GM21447 (cell line): ENCODE results near the gene PRKN.

Experiments used
- ATAC-seq: cut with Tn5 transposase; IDR thresholded peaks from one replicate; pipeline ENCODE4 v1.9.1; 2021; ENCODE audit not compliant: unreplicated experiment

The PRKN gene

DNA sequence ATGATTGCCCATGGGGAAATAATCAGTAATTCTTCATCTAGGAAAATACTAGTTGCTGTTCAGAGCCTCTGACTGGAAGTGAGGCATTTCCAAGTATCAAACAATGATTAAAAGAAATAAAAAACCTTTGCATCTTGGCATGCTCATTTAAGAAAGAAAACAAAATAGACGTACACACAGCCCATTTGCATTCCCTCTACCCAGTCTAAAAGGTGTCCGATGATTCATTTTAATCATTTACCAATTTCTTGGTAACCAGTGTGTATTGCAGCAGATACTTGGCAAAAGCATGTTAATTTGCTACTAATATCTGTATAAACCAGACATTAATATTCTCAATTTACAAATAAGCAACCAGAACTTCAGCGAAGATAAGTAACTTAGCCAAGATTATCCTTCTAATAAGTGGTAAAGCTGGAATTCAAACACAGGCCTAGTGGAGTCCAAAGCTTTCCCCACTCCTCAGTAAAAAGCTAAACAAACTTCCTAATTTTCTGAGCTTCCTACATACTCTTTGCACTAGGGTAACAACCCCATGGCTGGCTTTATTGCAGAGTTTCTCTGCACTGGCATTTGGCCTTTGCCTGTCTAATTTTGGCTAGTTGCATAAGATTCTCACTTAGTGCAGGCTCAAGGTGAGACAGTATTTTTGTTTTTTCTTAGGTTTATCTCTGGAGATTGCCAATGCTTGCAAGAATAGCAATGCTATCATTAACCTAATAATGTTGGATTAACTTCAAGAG is 338.1 kb downstream of the PRKN start:
- ATAC-seq = no peak

DNA sequence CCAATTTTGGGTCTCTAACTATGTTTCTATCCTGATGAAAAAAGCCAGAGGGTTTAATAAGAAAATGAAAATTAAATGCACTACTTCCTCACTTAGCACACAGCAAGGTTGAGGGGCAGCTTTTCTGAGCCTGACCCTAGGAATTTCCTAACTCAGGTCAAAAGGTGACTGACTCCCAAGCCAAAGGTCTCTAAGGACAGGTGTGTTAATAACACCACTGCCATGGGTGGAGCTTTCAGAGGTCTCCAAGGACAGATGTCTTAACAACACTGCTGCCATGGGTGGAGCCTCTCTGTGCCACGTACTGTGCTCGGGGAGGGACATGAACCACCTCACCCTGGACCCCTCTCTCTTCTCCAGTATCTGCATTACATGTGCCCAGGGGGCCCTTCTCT is 339.2 kb downstream of the PRKN start:
- ATAC-seq = no peak

DNA sequence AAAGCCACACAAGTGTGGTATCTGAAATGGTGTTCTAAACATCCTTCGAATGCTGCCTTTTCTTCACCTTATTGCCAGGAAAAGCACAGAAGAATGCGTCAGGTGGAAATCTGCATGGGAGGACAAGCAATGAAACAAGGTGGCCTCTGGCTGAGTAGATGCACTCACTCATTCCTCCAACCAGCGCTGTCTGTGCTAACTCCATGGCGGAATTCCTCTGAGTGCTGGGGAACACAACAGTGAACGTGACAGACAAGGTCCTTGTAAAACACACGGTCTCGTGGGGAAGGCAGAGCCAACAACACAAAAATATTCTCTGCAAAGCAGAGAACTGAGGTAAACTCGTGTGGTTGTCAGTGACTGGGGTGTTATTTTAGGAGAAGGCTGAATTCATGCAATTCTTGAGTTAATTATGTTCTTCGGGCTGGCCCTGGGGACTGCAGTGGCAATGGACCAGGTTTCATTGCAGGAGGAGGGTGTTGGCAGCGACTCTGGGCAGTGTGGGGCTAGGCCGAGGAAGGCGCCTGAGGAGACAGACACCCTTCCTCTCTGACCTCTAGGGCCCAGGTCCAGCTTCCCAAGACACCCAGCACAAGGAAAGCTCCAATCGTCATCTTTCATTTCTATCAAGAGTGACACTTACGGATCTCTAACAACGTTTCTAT is 339.7 kb downstream of the PRKN start:
- no peak for ATAC-seq

- no peak for ATAC-seq
Observed at GRCh38 chr6:162385980-162386379, 341.6 kb downstream of the PRKN start.

- ATAC-seq = no peak
Observed at GRCh38 chr6:162379757-162380409, 347.7 kb downstream of the PRKN start.

- no peak for ATAC-seq
Observed at GRCh38 chr6:162377735-162378134, 349.8 kb downstream of the PRKN start.

GRCh38 chr6:162373868-162374267 is 353.7 kb downstream of the PRKN start:
- no peak for ATAC-seq

DNA sequence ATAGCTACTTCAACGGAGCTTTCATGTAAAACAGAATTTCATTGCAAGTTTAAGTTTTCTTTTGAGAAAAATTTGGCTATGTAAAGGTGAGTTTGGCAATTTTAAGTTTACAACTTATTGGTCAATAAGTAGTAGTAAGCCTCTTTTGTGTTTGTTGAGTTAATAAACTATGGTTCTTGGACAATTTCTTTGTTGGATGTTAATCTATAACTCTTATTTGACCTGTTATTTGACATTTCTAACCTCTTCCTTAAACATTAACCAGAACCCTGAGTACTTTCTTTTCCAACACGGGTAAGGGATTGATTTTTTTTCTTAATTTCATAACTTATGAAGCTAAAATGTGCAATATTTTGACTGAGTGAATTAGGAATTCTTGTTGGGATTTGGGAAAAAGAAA is 354.4 kb downstream of the PRKN start:
- ATAC-seq = no peak

DNA sequence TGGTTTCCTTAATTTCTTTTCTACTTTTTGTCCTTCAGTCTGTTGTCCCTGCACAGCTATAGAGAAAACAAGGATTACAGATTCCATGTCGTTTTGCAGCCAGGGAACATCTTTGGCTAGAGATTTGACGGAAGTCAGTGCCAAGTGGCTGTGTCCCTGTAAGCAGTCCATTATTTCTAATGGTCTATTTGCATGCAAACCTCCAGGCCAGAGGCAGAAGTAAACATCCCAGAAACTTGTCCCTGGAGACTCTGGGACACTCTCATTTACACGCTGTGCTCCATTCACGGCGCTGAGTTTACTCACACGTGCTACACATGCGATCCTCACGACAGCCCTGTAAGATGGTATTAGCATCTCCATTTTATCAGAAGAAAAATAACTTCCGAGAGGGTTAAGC is 355.5 kb downstream of the PRKN start:
- no peak for ATAC-seq

DNA sequence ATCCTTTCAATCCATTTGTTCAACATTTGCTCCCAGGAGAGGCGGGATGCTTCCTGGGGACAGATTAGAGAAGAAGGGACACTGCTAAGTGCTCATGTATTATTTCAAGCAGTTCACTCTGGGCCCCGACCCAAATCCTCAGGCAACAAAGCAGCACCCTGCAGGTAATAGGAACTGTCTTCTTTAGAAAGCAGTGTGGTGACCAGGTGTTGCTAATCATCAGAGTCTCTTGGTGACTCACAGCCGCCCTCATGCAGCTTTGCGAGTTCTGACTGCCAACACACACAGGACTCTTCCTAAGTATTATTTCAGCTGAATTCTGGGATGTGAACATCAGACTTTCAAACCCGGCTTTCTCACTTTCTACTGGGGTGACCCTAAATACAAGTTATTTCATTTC is 356.4 kb downstream of the PRKN start:
- ATAC-seq = no peak

DNA sequence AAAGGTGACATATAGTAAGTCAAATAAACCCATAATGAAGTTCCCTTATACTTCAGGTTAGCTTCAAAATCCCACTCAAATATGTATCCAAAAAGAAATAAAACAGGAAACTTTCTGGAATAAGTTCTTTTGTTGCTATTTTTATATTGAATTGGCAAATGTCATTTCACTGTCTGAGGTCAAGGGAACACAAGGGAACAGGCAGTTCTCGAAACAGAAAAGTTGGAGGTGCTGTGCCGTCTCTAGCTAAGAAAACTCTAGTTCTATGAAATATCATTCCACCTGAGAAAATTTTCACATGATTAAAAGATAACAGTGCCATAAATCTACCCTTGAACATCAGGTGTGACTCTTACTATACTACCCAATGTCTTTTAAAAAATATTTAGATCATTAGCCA is 358.5 kb downstream of the PRKN start:
- ATAC-seq = no peak

DNA sequence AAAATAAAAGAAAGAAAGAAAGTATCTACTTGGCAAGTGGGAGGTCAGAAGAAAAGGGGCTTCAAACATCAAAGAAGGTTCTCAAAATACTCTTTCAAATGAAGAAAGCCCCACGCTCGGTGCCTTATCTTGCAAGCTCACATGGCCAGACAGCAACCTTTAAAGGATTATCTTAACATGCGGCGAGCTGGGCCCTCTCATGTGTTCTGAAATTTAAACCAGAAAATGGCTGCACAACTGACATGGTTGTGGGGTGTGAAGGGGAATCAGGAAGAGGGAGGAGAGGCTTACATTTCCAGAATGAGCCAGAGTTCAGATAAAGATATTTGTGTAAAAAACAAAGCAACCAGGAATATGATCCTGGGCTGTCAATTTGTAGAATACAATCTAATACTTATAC is 363.1 kb downstream of the PRKN start:
- no peak for ATAC-seq

GRCh38 chr6:162363757-162364156 is 363.8 kb downstream of the PRKN start:
- ATAC-seq = no peak

- no peak for ATAC-seq
Observed at GRCh38 chr6:162360901-162361567, 366.5 kb downstream of the PRKN start.

- ATAC-seq = no peak
Observed at GRCh38 chr6:162358625-162359024, 368.9 kb downstream of the PRKN start.

GRCh38 chr6:162345051-162345511 is 382.5 kb downstream of the PRKN start:
- no peak for ATAC-seq

DNA sequence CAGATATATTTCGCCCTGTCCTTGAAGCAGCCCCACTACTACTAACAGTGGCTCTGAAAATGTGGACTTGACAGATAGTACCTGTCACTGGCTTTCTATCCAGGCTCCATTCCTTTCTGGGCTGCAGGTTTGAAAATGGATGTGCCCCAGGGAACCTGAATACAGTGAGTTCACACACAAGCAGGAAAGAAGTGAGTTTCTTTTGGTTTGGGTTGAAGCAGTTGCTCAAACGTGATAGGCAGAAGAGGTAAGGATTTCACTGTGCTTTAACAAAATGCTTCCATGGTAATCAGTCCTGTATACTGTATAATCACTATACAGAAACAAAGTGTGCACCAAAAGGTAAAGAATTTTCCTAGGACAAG is 382.9 kb downstream of the PRKN start:
- ATAC-seq = no peak

DNA sequence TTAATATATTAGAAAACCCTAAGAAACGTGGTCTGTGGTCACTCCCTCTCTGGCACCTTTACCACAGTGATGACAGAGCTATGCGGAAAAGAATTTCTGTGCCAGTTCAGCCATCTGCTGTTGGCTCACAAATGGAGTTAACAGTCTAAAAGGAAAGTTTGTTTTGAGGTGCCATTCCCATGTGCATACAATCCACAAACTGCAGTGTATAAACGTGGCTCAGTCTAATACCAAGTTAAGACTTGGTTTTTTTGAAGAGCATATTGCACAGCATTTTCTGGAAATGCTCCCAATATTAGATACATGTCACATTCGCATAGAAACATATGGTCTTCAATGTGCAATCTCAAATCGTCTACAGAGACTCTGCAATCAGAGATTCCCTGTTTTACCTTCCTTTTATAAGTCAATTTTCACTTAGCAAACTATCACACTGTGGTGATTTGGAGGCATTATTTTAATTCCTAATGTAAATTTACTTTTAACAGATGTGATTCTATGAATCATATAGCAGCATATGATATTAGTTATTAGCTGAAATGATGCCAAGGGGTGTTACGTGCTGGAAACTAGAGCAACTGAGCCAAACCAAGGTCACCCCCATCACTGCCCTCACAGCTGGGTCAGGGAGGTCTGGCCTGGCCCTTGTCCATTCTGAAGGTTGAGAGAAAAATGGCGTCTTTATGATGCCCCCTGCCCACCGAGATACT is 383.5 kb downstream of the PRKN start:
- ATAC-seq = no peak

- ATAC-seq = no peak
Observed at GRCh38 chr6:162343198-162343935, 384.2 kb downstream of the PRKN start.

DNA sequence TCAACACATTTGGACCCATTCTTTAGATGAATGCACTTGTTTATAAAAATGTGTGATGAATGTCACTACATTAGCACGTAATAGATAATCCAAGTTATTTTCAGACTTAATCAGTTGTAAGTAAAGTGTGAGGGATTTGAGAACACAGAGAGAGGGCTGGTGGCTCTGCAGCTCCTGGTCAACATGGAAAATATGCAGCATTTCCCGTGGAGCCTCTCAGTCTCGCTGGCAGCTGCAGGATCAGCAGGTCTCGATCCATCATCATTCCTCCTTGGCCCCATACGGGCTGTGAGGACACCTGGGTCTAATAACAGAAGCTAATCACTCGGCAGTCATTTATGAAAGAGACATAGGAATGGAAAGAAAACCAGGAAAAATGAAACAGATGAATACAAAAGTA is 390.2 kb downstream of the PRKN start:
- no peak for ATAC-seq
